ENCODE results near the gene TP53I11. TPM values are rescaled to one million over a fixed set of nuclear protein-coding genes. Genes with fewer than 3 reads are reported as not detected.

The TP53I11 gene
- total RNA-seq, 1 donor from 2014 or later: 11.5 TPM

DNA sequence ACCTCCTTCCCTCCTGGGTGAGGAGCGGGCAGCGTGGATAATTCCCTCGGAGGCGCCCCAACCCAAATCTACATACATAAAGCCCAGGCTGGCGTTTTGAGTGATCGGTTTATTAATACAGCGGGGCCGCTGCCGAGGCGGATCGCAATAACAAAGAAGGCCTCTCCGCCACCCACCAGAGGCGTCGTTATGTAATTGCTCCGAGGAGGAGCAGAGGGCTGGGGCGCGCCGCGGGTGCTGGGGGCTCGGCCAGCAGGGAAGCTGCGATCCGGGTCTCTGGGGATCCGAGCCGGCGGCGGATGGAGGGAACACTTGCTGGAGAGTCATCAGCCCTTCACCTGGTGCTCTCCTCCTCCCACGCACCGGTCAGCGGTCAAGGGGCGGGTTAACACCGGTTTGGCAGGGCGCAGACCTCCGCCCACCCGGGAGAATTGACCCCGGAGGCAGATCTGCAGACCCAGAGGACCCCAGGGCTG lies 6.4 kb upstream of the TP53I11 start:
- DNase-seq (ENCODE audit: low read depth): no peak

DNA sequence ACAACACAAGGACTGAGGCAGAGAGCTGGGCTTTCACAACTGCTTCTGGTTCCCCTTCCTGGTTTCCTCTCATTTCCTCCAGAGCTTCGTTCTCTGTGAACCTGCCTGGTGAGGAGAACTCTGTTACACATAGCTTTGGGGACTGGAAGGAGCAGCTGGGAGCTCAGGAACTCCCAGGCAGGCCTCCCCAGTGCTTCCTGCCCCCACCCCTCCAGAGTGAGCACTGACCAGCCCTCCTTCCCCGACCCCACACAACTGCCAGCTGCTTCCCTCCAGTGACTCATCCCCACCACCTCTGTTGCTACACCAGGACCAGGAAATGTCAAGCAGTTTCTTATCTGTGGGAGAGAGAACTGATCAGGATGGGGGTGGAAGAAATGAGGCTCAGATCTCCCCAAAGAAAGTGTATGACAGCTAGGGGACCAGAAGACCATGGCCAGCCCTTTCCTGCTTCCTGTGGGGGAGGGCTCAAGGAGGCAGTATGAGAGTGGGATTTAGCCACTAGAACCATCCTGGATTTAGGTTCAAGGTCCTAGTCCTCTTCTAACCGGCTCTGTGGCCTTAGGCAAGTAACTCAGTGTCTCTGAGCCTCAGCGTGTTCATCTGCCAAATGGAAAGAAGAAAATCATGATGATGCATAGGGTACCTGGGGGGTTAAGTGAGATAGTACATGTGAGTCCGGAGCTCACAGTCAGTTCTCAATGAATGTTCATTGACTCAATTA lies 4.5 kb upstream of the TP53I11 start:
- peak; percentile 72 for DNase-seq (ENCODE audit: low read depth)

DNA sequence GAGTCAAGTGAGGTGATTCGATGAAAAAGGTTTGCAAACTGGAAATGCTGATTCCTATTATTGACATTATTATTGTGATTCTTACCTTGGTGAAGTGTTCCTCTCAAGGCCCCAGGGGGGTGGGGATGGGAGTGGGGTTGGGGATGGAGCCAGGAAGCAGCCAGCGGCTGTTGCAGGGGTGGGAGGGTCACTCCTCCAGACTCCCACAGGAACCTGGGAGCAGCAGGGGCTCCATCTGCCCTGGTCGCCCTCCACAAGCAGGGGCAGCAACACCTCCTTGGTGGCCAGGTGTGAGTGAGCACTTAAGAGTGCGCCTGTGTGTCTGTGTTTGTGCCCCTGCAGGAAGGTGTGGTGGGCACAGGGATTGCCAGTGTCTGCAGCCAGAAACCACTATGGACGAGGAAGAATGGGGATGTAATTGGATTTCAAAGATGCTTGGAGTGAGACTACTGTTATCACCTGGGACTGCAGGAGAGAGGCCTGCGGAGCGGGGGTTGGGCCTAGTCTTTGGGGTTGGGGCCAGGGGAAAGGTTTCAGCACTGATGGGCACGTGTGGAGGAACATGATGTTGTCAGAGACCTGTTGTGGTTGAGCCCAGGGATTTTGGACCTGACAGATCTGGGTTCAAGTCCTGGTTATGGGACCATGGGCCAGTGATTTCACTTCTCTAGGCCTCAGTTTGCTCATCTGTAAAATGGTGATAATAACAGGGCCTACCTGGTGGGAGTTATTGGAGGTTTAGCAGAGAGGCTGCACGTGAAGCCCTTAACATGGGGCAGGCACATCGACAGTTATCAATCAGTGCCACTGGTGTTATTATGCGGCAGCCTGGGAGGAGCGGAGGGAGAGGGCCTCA lies 3.6 kb upstream of the TP53I11 start:
- DNase-seq (ENCODE audit: low read depth): no peak

DNA sequence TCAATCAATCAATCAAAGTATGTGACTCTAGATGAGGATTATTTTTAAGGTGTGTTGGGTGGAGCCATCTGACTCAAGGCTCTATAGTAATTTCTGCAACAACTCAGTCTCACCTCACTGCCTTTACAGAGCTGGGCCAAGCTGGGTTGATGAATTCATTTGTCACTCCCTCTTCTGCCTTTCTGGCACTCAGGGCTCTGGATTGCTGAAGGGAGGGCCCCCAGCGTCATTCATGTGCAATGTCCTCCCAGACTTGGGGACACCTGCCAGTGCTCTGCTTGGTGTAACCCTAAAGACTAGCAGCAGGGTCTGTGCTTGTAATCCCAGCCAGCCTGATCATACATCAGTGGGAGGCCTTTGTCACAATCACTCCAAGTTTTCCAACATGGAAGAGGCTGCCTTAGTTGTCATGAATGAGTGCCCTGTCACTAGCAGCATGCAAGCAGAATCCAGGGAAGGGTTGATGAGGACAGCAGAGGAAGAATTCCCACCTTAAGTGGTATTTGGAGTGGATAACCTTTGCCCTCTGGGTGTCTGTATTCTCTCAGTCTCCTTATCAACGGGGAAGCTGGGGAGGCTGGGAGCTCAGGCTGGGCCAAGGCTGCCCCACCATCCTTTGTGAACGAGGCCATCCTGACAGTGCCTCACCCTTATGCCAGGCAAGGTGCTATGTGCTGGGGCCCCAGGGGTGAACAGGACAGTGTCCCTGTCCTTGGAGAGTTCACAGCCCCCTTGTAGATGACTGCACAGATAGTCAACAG lies 2.0 kb upstream of the TP53I11 start:
- peak; percentile 32 for DNase-seq (ENCODE audit: low read depth)

DNA sequence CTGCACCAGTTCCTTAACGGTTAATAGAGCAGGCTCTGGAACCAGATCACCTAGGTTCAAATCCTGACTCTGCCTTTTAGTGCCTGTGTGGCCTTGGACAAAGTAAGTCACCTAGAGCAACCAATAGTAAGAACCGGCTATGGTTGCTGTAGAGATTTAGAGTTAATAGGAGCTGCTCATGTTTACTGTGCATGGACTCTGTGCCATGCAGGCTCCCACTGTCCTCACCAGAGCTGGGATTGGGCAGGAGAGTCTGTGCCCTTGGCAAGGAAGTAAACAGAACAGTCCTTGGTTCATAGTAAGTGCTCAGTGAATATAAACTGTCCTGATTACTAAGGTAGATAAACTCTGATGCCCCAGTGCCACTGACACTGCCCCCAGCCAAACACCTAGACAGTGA lies 1.4 kb upstream of the TP53I11 start:
- no peak for DNase-seq (ENCODE audit: low read depth)

DNA sequence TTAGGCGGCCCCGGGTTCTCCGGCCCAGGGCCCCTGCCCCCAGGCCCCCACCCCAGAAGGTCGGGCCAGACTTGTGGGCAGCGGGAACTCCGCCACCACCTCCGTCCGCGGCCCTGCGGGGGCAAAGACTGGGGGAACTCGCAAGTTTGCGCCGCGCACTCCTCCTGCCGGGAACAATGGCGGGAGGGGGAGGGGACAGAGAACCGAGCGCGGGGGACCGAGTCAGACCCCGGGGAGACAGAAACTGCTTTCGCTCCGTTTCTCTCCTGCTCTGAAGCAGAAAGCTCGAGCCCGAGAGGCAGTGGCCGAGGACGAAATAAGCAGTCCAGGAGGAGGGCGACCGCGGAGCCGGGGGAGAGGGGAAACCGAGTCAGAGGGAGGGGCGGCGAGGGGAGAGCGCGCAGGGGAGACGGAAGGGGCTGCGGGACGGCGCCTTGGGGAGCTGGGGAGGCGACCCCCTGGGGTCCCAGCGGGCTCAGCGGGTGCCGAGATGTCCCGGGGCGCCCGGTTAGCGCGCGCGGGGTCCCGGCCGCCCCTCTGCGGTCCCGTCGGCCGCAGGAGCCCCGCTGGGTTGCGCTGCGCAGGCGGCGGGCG lies 555 bp downstream of the TP53I11 start:
- no peak for DNase-seq (ENCODE audit: low read depth)

DNA sequence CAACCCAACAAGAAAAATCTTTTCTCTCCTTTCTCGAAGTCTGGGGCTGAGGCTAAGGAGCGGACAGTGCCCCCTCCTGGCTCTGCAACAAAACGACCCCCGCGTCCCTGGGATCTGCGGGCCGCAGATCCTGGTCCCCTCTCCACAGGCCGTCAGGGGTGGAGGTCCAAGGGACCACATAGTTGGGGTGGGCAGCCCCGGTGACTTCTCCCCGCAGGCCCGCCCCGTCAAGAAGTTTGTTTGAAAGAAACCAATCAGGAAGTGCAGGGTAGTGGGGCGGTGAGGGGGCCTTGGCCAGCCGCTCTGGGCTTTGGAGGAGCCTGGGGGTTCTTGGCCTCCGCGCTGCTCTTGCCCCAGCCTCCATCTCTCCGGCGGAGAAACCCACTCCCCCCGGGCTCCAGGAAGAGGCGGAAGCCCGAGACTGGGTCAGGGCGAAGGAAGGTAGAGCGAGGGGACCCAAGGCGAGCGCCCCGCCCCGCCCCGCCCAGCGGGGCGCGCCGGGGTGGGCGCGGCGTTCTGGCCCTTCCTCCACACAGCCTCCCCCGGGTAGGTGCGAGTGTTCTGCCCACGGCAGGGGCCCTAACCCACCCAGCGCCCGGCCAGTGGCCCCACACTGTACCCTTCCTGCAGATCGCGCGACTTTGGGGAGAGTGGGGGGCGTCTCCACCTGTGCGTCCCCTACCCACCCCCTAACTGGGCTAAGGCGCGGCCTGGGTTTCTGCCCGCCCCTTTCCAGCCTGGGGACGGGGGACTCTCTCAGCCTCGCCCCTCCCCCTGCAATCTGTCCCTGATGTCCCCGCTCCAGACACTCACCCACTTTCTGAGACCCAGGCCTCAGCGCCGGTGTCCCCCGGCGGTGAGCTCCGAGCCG lies 1.3 kb downstream of the TP53I11 start:
- no peak for DNase-seq (ENCODE audit: low read depth)

DNA sequence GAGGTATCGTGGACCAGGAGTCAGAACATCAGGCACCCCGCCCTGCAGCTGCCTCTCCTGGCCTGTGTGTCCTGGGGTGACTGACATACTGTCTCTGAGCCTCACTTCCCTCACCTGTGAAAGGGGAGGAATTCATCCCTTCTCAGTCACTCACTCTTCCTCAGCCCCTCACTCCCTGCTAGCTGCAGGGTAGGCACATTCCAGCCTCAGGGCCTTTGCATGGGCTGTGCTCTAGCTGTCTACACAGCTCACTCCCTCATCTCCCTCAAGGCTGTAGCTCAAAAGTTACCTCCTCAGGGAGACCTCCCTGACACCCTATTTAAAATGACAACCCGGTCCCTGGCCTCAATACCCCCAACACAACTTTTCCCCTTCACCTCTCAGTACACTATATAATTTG lies 2.5 kb downstream of the TP53I11 start:
- DNase-seq (ENCODE audit: low read depth): no peak

DNA sequence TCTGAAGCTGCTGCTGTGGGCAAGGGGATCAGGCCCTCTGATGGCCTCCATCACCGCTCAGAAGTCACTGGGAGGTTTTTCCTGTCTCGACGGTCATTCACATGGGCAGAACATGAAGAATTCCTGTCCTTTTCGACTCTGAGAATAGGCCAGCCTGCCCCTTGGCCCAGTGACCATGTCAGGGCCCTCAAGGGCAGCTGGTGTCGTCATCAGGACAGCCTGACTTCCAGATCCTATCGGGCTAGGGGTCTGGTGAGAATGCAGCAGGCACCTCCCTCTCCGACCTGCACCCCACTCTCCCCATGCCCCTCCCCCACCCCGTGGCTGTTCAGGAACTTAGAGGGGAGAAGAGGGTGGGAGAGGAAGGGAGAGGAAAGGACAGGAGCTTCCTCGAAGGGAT lies 3.6 kb downstream of the TP53I11 start:
- no peak for DNase-seq (ENCODE audit: low read depth)

DNA sequence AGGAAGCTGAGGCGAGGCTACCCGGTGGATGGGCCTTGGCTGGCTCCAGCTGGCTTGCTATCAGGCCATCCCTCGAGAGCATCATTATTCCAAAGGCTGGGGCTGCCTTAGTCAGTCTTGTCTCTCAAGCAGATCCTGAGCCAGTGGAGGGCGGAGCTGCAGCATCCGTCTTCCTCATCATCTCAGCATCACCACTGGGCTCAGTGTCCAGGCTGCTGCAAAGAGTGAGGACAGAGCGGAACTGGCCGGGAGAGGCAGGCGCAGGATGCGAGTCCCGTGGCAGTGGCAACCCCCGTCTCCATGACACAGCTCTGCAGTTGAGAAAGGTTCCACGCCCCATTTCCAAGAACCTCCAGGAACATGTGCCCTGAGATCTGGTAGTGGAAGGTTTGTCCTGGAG lies 4.4 kb downstream of the TP53I11 start:
- DNase-seq (ENCODE audit: low read depth): no peak

DNA sequence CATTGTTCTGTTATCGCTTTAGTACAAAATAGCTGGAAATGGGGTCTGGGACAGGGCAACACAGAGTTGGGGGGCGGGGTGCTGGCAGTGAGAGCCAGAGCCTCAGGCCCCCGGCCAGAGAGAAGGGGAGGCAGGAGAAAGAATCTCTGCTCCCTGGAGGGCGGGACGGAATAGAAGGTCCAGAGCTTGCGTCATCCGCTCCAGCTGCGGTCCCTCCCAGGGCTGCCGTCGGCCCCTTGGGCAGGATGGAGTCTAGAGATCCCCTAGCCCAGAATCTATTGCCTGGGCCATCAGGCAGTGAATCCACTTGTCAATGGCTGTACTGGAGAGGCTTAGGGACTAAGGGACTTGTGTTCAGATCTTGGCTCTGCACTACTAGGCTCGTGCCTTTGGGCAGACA lies 5.0 kb downstream of the TP53I11 start:
- no peak for DNase-seq (ENCODE audit: low read depth)

DNA sequence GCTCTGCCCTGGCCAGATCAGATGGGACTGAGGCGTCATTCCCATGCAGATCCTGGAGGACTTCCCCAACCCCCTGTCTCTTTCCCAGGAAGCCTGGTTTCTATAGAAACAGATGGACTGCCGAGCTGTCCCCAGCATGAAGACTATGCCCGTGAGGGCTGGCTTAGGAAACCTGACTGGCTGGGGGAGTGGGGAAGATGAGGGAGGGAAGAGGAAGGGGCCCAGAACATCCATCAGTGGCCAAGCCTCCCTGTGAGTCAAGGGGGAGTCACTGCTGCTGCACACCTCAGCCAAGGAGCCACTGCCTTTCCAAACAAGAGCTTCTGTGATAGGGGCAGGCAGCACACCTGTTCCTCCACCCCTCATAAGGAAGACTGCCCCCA lies 5.8 kb downstream of the TP53I11 start:
- no peak for DNase-seq (ENCODE audit: low read depth)

DNA sequence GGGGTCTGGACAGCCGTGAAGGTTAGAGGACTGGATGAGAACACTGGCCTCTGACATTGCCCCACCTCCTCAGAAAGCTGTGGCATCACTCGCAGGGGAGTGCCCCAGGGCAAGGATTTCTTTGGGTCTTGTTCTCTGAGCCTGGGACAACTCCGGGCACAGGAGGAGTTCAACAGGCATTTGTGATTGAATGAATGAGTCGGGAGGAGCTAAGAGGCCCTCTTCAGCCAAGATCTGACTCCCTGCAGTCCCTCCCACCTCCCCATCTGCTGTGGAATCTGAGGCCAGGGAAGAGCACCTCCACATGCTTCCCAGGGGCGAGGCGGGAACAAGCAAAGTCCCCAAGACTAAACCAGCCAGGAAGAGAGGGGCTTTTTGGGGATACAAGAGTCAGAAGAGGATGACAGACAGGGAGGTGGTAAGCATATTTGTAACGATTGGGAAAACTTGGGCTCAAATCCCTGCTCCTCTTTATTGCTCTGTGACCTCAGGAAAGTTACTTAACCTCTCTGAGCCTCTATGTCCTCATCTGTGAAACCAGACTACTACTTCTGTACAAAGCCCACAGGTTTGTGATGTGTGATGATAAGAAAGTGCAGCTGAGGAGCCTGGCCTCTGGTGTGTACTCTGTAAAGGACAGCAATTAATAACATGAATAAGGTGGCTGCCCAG lies 6.4 kb downstream of the TP53I11 start:
- DNase-seq (ENCODE audit: low read depth): no peak

DNA sequence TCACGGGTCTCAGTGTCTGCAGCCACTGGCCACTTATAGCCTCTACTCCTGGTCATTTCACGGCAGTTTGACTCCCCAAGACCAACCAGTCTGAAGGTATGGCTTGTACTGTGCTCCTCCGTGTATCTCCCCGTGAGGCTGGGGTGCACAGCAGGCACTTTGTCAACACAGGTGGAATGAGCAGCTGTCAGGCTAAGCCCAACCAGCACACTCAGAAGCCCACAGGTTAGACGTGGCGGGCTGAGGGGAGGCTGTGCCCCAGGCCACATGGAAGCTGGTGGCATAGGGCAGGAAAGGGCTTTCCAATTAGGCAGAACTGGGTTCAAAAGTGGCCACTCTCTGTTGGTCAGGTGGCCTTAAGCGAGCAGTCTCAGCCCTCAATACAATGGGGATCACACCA lies 7.0 kb downstream of the TP53I11 start:
- no peak for DNase-seq (ENCODE audit: low read depth)

DNA sequence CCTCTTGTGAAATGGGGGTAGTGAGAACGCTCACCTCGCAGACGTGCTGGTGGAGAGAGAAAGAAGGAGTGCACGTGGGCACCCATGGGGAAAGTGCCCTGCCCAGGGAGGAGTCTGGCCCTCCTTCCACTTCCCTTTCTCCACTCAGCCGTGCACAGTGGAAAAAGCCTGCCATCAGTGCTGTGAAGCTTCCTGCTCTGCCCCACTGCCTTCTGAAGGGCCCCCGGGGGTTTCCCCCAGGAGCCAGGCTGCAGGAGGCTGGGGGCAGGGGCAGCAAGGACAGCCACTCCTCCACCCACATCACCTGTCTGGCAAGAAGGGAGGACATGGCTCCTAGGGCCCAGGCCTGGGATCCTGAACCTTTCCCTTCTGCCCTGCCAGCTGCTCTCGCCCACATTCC lies 7.6 kb downstream of the TP53I11 start:
- DNase-seq (ENCODE audit: low read depth): peak; percentile 52

DNA sequence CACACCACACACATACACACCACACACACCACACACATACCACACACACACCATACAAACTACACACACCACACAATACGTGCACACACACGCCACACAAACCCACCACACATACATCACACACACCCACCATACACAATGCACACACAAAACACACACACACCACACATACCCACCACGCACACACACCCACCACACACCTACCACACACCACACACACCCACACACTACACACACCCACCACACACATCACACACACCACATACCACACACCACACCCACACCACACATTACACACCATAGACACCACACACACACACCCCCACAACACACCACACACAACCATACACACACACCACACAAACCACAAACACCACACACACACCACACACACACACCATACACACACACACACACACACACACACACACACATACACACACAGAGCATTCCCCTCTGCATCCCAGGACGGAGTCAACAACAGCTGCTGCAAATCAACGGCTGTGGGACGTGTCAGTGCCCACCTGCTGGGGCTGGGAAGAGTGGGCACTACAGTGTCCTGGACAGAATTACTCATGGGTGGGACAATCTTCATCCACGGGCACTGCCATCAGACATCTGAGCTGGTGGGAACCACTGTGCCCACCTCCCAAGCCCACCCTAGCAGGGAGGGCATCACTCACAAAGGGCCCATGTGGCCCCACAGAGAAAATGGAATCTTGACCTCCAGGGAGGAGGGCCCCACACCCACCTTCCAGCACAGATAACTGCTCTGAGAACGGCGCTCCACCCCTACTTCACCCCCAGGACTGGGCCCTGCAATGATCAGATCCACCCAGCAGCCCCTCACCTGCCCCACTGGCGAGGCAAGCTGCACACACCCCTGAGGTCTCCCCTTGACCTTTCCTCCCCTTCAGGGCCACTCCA lies 8.4 kb downstream of the TP53I11 start:
- DNase-seq (ENCODE audit: low read depth): no peak

DNA sequence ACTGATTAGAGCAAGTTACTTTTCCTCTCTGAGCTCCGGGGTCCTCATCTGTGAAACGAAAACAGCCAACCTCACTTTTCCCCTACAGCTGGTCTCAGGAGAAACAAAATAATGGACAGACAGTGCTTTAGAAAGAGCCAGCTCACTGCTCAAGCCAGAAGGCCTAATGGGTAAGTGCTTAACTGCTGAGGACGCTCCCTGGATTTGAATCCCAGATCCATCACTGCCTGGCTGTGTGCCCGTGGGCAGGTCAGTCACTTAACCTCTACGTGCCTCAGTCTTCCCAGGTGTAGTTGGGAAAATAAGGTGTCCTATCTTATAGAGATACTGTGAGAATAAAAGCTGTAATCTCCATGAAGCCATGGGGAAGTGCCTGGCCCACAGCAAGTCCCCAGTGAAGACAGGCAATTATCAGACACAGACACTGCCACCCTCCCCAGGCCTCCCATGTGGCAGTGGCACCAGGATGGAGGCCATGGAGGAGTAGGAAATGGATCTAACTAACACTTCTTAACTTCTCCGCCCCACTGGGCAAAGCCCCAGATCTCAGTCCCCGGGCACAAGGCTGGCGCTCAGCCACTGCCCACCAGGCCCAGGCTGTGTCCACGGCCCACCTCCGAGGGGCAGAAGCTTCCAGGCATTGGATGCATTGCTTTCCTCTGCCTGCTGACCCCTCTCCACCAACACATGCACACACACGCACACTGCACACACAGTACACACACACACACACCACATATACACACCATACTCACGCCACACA lies 9.2 kb downstream of the TP53I11 start:
- DNase-seq (ENCODE audit: low read depth): no peak

DNA sequence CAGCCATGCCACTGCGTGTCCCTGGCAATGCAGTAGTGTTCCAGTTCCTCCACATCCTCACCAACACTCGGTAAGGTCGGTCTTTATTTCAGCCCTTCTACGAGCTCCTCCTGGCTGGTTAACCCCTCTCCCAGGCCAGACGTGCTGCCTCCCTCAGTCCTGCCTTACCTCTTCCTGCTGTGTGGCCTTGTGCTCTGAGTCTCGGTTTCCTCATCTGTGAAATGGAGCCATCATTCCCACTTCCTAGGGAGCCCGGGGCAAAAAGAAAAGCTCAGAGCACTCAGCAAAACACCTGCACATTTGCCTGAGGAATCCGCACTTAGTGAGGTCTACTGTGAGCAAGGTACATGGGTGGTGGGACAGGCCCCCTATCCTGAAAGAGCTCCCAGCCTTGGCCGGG lies 9.8 kb downstream of the TP53I11 start:
- DNase-seq (ENCODE audit: low read depth): no peak

DNA sequence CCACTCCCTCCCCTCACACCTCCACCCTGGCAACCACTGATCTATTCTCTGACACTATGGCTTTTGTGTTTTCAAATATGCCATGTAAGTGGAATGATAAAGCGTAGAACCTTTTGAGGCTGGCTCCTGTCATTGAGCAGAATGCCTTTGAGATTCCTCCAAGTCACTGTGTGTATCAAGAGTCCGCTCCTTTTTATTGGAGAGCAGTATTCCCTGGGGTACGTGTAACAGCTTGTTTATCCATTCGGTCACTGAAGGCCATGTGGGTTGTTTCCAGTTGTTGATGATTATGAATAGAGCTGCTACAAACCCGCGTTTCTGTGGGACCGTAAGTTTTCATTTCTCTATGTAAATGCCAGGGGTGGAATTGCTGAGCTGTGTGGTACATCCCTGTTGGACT lies 10.3 kb downstream of the TP53I11 start:
- DNase-seq (ENCODE audit: low read depth): no peak

All from renal cortical epithelial cell (primary cell).